ENCODE results near the gene UST.

DNA sequence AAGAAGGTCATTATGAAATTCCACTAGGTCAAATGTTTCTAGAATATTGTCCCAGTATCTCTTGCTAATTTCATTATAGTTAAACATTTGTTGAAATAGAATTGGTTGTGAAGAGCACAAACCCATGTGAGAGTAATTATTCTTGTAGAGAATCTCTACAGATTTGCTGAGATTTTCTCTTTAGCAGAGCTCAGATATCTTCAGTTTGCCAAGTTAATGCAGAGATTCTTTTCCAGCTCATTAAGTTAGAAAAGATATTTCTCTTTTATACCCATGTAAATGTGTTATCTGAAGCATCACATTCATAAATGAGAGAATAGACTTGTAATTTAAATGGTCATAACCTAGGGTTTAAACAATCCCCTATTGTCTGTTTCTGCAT is 338.7 kb downstream of the UST start:
- TF ChIP-seq, protein P1, sequence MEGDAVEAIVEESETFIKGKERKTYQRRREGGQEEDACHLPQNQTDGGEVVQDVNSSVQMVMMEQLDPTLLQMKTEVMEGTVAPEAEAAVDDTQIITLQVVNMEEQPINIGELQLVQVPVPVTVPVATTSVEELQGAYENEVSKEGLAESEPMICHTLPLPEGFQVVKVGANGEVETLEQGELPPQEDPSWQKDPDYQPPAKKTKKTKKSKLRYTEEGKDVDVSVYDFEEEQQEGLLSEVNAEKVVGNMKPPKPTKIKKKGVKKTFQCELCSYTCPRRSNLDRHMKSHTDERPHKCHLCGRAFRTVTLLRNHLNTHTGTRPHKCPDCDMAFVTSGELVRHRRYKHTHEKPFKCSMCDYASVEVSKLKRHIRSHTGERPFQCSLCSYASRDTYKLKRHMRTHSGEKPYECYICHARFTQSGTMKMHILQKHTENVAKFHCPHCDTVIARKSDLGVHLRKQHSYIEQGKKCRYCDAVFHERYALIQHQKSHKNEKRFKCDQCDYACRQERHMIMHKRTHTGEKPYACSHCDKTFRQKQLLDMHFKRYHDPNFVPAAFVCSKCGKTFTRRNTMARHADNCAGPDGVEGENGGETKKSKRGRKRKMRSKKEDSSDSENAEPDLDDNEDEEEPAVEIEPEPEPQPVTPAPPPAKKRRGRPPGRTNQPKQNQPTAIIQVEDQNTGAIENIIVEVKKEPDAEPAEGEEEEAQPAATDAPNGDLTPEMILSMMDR (IDR thresholded peaks at IDR 0.05; ENCODE audit: poor library complexity, severe bottlenecking), result no peak
- TF ChIP-seq SMC3 (conservative IDR thresholded peaks at IDR 0.05; ENCODE audit: poor library complexity) (no peak), EP300 (conservative IDR thresholded peaks at IDR 0.05; ENCODE audit: poor library complexity, severe bottlenecking) (no peak), EZH2 (IDR thresholded peaks at IDR 0.05; ENCODE audit: borderline replicate concordance, insufficient read depth, low read length, poor library complexity, severe bottlenecking) (no peak), TAF1 (IDR thresholded peaks at IDR 0.05; ENCODE audit: low read depth) (no peak)
- TF ChIP-seq, protein P2, sequence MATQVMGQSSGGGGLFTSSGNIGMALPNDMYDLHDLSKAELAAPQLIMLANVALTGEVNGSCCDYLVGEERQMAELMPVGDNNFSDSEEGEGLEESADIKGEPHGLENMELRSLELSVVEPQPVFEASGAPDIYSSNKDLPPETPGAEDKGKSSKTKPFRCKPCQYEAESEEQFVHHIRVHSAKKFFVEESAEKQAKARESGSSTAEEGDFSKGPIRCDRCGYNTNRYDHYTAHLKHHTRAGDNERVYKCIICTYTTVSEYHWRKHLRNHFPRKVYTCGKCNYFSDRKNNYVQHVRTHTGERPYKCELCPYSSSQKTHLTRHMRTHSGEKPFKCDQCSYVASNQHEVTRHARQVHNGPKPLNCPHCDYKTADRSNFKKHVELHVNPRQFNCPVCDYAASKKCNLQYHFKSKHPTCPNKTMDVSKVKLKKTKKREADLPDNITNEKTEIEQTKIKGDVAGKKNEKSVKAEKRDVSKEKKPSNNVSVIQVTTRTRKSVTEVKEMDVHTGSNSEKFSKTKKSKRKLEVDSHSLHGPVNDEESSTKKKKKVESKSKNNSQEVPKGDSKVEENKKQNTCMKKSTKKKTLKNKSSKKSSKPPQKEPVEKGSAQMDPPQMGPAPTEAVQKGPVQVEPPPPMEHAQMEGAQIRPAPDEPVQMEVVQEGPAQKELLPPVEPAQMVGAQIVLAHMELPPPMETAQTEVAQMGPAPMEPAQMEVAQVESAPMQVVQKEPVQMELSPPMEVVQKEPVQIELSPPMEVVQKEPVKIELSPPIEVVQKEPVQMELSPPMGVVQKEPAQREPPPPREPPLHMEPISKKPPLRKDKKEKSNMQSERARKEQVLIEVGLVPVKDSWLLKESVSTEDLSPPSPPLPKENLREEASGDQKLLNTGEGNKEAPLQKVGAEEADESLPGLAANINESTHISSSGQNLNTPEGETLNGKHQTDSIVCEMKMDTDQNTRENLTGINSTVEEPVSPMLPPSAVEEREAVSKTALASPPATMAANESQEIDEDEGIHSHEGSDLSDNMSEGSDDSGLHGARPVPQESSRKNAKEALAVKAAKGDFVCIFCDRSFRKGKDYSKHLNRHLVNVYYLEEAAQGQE (IDR thresholded peaks at IDR 0.05; ENCODE audit: borderline replicate concordance), result no peak
